DMS79 (cell line): ENCODE data around the gene SIGLEC5.

Experiments
- DNase-seq: peaks from one replicate; lab custom pipeline; 2025; lab: John Stamatoyannopoulos, UW

Gene SIGLEC5

GRCh38 chr19:51589511-51589910, 40.7 kb downstream of the SIGLEC5 start:
- no peak for DNase-seq

GRCh38 chr19:51587264-51588191, 42.7 kb downstream of the SIGLEC5 start:
- no peak for DNase-seq

GRCh38 chr19:51586799-51587198, 43.4 kb downstream of the SIGLEC5 start:
- no peak for DNase-seq

DNA sequence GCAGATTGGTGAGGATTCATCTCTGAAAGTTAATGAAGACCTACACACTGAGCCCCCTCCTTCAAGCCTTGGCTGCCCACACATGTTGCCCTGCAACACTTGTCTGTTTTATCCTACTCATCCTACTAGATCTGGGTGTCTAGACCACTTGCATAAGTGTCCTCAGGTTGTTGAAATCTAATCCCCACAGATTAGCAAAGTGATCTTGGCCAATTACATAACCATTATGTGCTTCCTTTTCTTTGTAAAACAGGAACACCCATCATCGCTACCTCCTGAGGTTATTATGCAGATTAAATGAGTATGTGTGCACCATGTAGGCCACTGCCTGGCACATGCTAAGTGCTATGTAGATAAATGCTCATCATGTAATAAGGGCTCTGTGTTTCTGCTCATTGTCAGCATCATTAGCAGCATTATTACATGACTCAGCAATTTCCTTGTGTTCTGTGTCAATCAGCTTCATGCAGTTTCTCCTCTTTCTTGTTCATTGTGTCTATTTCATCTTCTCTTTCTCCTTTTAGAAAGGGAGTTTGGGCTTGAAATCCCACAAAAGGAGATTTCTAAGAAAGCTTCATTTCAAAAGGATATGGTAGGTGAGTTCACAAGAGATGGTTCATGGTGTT, 44.0 kb downstream of the SIGLEC5 start:
- DNase-seq = no peak

- no peak for DNase-seq
These were observed 53.4 kb downstream of the SIGLEC5 start for GRCh38 chr19:51576850-51577249.

DNA sequence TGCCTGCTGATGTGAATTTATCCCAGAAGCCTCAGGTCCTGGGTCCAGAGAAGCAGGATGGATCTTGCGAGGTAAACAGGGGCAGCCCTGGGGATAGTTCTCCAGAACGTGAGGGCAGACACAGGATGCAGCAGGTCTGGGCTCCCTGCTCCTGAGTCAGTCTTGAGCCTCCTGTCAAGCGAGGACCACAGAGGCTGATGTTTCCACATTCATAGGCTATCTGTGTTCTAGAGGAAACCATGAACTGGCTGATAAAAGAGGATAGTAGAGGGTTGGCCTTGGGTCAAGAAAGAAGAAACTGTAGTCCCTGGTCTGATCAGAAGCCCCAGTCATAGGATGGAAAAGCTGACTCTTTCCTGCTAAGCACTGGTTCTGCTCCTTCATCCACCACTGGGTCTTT, 56.9 kb downstream of the SIGLEC5 start:
- no peak for DNase-seq

DNA sequence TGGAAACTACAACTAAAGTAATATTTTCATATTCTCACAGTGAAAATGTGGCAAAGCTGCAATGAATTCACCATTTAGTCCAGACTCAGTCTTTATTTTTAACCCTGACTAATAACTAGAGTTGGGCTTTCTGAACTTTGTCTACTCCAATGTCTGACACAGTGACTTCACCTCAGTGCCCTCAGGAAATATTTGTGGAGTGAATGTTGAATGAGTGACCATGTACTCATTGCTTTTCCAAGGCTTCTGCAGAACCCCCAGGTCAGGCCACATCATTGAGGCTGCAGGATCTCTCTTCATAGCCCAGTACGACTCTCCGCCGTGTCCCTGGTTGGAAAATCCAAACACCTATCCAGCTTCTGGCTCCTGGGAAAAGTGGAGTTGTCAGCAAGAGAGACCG, 57.3 kb downstream of the SIGLEC5 start:
- DNase-seq = no peak

DNA sequence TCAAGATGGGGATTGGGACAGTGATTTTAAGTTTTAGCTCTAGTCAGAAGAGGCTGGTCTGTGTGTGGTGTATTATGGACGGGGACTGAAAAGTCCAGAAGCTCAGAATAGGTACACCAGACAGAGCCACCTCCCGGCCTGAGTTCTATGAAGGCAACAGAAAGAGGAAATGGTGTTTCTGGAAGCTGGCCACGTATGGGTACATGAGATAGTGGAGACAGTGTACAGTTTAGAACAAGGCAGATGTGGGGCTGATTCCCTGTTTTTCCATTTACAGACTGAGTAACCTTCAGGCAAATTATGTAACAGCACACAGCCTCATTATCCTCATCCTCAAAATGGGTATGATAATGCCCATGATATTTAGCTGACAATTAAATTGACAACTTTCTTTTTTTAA, 57.8 kb downstream of the SIGLEC5 start:
- DNase-seq = no peak

- no peak for DNase-seq
These were observed 58.6 kb downstream of the SIGLEC5 start for GRCh38 chr19:51571599-51571998.

GRCh38 chr19:51570962-51571575, 59.1 kb downstream of the SIGLEC5 start, which contains the start of gene ZNF175:
ZNF175 (plus strand) TSS chr19:51571283; CDS start chr19:51573330, 2,047 bp downstream.
- peak; percentile 95 for DNase-seq

GRCh38 chr19:51568456-51568855, 61.7 kb downstream of the SIGLEC5 start:
- no peak for DNase-seq

DNA sequence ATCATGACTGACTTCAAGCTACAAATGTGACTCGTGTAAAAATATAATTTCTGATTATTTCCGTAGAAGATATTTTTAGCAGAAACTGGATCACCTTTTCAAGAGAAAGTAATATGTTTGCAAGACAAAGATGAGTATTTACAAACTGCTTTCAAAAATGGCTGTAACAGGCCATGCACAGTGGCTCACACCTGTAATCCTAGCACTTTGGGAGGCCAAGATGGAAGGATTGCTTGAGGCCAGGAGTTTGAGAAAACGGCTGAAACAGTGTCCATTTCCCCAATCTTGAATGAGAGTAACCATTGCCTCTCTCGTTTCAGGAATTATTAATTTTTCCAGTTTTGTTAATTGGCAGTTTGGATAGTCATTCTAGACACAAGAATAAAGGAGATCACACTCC, 62.6 kb downstream of the SIGLEC5 start:
- no peak for DNase-seq

GRCh38 chr19:51566489-51567100, 63.6 kb downstream of the SIGLEC5 start:
- no peak for DNase-seq

DNA sequence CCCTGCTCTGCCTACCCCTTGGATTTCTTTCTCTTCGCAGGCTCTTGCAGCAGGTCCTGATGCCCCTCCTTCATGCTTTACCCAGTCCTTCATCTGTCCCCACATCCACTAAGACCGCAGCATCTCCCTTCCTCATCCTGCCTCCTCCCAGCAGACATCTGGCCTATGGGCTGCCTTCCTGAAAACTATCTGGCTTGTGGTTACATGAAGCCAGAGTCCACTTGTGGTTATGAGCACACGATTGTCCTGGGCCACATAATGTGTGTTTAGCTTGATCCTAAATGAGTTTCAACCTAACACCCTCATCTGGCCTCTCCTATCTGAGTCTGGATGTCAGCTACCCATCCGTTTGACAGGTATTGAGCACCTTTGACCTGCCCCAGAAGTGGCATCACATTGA, 64.6 kb downstream of the SIGLEC5 start:
- no peak for DNase-seq

- DNase-seq = no peak
These were observed 65.4 kb downstream of the SIGLEC5 start for GRCh38 chr19:51564791-51565190.
